Smooth muscle cell (in vitro differentiated cells): Measurements from ENCODE around the gene SLC44A5. TPM values are rescaled to one million over a fixed set of nuclear protein-coding genes. Genes with fewer than 3 reads are reported as not detected.

Experiments used
- DNase-seq: peaks from one replicate; lab custom pipeline; 2025; ENCODE audit not compliant: unreplicated experiment; lab: John Stamatoyannopoulos, UW
- H2AFZ ChIP-seq: fragments of 200-600 bp; sonication (generic); 2 replicates; pipeline ENCODE4 v1.6.0; 2016; ENCODE audit warnings: antibody characterized with exemption, low read depth, mild to moderate bottlenecking
- H3F3A ChIP-seq: fragments of 200-600 bp; sonication (generic); 2 replicates; pipeline ENCODE4 v1.6.0; 2017; ENCODE audit warnings: antibody characterized with exemption, low read depth
- H3K27ac ChIP-seq: fragments of 200-600 bp; sonication (generic); 2 replicates; pipeline ENCODE4 v1.5.1; 2016; ENCODE audit warnings: low read depth, mild to moderate bottlenecking
- H3K27me3 ChIP-seq: fragments of 200-600 bp; sonication (generic); 2 replicates; pipeline ENCODE4 v1.6.1; 2016; ENCODE audit warnings: low read depth, mild to moderate bottlenecking
- H3K36me3 ChIP-seq: fragments of 200-600 bp; sonication (generic); 2 replicates; pipeline ENCODE4 v1.5.1; 2016; ENCODE audit warnings: low read depth
- H3K4me1 ChIP-seq: fragments of 200-600 bp; sonication (generic); 2 replicates; pipeline ENCODE4 v1.5.1; 2016; ENCODE audit warnings: low read depth
- H3K4me2 ChIP-seq: fragments of 200-600 bp; sonication (generic); 2 replicates; pipeline ENCODE4 v1.6.0; 2016; ENCODE audit warnings: mild to moderate bottlenecking
- H3K4me3 ChIP-seq: fragments of 200-600 bp; sonication (generic); 2 replicates; pipeline ENCODE4 v1.5.1; 2016; ENCODE audit warnings: mild to moderate bottlenecking
- H3K79me2 ChIP-seq: fragments of 200-600 bp; sonication (generic); 2 replicates; pipeline ENCODE4 v1.6.0; 2016; ENCODE audit warnings: low read depth, mild to moderate bottlenecking
- H3K9ac ChIP-seq: fragments of 200-600 bp; sonication (generic); 2 replicates; pipeline ENCODE4 v1.6.0; 2016; ENCODE audit warnings: low read depth
- H3K9me3 ChIP-seq: fragments of 200-600 bp; sonication (generic); replicated peaks from 2 replicates; pipeline ENCODE4 v1.5.1; 2016; ENCODE audit warnings: low read depth
- H4K20me1 ChIP-seq: fragments of 200-600 bp; sonication (generic); 2 replicates; pipeline ENCODE4 v1.6.0; 2016; ENCODE audit warnings: low read depth
- WGBS: methylation state at CpG from one replicate; pipeline ENCODE4 v1.1.7; 2016; ENCODE audit warnings: low lambda C conversion rate; 5-methylcytosine and 5-hydroxymethylcytosine counted together
- polyA plus RNA-seq: library from polyadenylated mRNA; unstranded; fragments of >200 nt; fragmentation: Nextera tagmentation; extraction: Ambion mirVana; gene quantifications from 2 replicates; pipeline ENCODE4 v1.2.1, GENCODE V29; 2016
- total RNA-seq: library from RNA; depleted of rRNA; stranded (reverse); fragments of >200 nt; gene quantifications from 2 replicates; pipeline ENCODE4 v1.2.3, GENCODE V29; 2014
- TF ChIP-seq, protein P1 (sequence below): fragments of 200-600 bp; sonication (generic); IDR thresholded peaks from 2 replicates; pipeline ENCODE4 v1.5.1; 2017; ENCODE audit warnings: borderline replicate concordance, mild to moderate bottlenecking, antibody characterized with exemption; ENCODE audit not compliant: insufficient read depth, poor library complexity, severe bottlenecking

SLC44A5 gene
- total and polyA plus RNA-seq, 2 experiments from 2014 or later, result 0.89 to 4.4 TPM

DNA sequence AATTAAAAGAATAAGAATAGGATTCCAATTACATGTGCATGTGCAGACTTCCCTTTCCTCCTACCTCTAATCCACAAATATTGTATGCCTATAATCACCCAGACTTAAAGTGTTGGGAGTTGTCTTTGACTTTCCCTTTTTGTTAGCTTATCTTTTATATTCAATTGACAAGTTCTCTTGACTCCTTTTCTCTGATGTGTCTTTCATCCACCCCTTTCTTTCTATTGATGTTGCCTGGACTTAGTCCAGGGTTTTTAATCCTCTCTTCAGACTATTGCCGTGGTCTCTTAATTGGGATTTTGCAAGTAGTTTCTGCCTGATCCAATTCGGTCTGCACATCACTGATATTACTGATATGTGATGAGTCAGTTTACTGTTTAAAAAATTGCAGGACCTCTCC, 305.9 kb downstream of the SLC44A5 start:
- Histone ChIP-seq H3K36me3 (no peaks in the 10 kb centered on the region), H3K79me2 (no peaks in the 10 kb centered on the region), H3F3A (no peaks in the 10 kb centered on the region), H3K9me3 (no peaks in the 10 kb centered on the region), H3K27ac (no peak overlapping the region), H3K9ac (no peak overlapping the region), H3K4me3 (no peak overlapping the region), H3K4me1 (no peaks in the 10 kb centered on the region), H2AFZ (no peak overlapping the region), H4K20me1 (no peaks in the 10 kb centered on the region), H3K27me3 (no peaks in the 10 kb centered on the region), H3K4me2 (no peak overlapping the region)
- TF ChIP-seq, protein P1, sequence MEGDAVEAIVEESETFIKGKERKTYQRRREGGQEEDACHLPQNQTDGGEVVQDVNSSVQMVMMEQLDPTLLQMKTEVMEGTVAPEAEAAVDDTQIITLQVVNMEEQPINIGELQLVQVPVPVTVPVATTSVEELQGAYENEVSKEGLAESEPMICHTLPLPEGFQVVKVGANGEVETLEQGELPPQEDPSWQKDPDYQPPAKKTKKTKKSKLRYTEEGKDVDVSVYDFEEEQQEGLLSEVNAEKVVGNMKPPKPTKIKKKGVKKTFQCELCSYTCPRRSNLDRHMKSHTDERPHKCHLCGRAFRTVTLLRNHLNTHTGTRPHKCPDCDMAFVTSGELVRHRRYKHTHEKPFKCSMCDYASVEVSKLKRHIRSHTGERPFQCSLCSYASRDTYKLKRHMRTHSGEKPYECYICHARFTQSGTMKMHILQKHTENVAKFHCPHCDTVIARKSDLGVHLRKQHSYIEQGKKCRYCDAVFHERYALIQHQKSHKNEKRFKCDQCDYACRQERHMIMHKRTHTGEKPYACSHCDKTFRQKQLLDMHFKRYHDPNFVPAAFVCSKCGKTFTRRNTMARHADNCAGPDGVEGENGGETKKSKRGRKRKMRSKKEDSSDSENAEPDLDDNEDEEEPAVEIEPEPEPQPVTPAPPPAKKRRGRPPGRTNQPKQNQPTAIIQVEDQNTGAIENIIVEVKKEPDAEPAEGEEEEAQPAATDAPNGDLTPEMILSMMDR, result no peak
- DNase-seq, result no peak
- WGBS, result 89% methylated on average over 2 of the region's 2 CpGs

DNA sequence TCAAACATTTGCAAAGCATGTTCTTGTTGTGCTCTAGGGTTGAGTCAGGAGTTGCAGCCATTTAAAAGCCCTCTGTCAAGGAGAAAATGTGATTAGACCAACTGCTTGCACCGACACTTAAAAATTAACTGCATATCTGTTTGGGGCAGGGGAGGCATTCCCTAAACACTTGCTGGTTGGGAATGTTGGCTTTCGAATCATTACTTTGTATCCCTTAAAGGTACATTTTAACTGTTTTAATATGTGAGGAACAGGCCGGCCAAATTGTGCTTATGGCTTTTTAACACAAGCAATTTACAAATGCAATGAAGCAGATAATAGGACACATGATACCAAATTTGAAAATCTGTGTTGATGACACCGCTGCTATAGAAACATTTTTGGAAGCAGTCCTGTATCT, 317.6 kb downstream of the SLC44A5 start:
- DNase-seq, result no peak
- Histone ChIP-seq H3K9ac (no peak overlapping the region), H3K27me3 (no peaks in the 10 kb centered on the region), H2AFZ (no peak overlapping the region), H3K4me3 (no peak overlapping the region), H3K4me1 (no peaks in the 10 kb centered on the region), H3K4me2 (no peak overlapping the region), H3K9me3 (no peaks in the 10 kb centered on the region), H3K36me3 (no peaks in the 10 kb centered on the region), H3K27ac (no peak overlapping the region), H4K20me1 (no peaks in the 10 kb centered on the region), H3F3A (no peaks in the 10 kb centered on the region), H3K79me2 (no peaks in the 10 kb centered on the region)
- TF ChIP-seq, protein P1, result no peak
- 93% methylated on average over 4 of the region's 4 CpGs for WGBS

DNA sequence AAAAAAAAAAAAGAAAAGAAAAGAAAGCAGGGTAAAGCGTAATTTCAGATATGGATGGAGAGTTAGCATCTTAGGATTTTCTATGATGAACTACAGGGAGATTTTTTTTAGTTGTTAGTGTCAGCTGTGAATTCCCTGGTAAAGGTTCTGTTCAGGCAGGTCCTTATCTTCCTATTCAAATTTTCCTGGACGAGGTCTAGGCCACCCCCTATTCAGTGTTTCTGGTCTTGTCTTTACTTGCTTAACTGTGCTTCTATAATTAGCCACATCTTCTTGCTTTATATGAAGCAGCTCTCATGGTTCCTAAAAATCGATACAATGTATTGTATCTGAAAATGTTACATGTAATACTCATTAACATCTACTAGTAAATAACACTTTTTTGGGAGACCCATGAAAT, 318.9 kb downstream of the SLC44A5 start:
- TF ChIP-seq, protein P1, result no peak
- 76% methylated on average over 3 of the region's 3 CpGs for WGBS
- Histone ChIP-seq H3K27ac (no peak overlapping the region), H4K20me1 (no peaks in the 10 kb centered on the region), H3K27me3 (no peaks in the 10 kb centered on the region), H3K9ac (no peak overlapping the region), H3K4me1 (no peaks in the 10 kb centered on the region), H2AFZ (no peak overlapping the region), H3K9me3 (no peaks in the 10 kb centered on the region), H3K36me3 (no peaks in the 10 kb centered on the region), H3F3A (no peaks in the 10 kb centered on the region), H3K4me2 (no peak overlapping the region), H3K79me2 (no peaks in the 10 kb centered on the region), H3K4me3 (no peak overlapping the region)
- no peak for DNase-seq

DNA sequence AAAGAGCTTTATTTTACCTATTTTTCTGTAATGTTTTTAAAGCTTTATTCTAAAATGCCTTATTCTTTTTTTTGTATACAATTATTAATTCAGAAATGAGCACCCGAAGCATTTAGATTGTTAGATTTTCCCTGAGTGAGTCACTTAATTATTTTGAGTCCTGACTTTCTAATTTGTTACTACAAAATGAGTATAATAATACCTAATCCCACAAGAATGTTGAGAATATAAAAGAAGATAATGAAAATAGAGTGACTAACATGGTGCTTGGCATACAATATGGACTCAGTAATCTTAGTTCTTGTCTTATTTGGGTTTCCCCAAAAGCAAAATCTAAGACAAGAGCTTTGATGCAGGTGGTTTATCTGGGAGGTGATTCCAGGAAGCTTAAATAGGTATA, 334.5 kb downstream of the SLC44A5 start:
- H3K4me2 ChIP-seq, result no peak overlapping the region
- H3K9ac ChIP-seq, result no peak overlapping the region
- no peaks in the 10 kb centered on the region for H3K27me3 ChIP-seq
- TF ChIP-seq, protein P1, result no peak
- DNase-seq, result no peak
- no peaks in the 10 kb centered on the region for H3K36me3 ChIP-seq
- H3K79me2 ChIP-seq, result no peaks in the 10 kb centered on the region
- H3K9me3 ChIP-seq, result no peaks in the 10 kb centered on the region
- WGBS, result 94% methylated on average over 1 of the region's 1 CpG
- H3K4me3 ChIP-seq, result no peak overlapping the region
- H2AFZ ChIP-seq, result no peak overlapping the region
- H3F3A ChIP-seq, result no peaks in the 10 kb centered on the region
- H3K27ac ChIP-seq, result no peak overlapping the region
- no peaks in the 10 kb centered on the region for H3K4me1 ChIP-seq
- no peaks in the 10 kb centered on the region for H4K20me1 ChIP-seq
